K562 (cell line): ENCODE data around the gene CCL13. TPM values are rescaled to one million over a fixed set of nuclear protein-coding genes. Genes with fewer than 3 reads are reported as not detected.

Experiments used
- ATAC-seq: fragments of 200-7000 bp; cut with Tn5 transposase; 3 replicates; pipeline ENCODE4 v1.9.1; 2020; ENCODE audit warnings: moderate library complexity
- BruUV-seq: library from RNA; stranded (reverse); fragments of 400-500 nt; replicated peaks from 2 replicates; lab custom pipeline; 2021; lab: Mats Ljungman, UMichigan
- CTCF ChIA-PET: fragments of 300-600 bp; formaldehyde crosslinking; extraction: SDS; loops from one replicate; lab custom pipeline; 2021; ENCODE audit warnings: low intra/inter-chr PET ratio; lab: Yijun Ruan, JAX
- POLR2A ChIA-PET: fragments of 300-600, 350-650 bp; sonication (Branson Sonifier 250); formaldehyde crosslinking; extraction: SDS; loops from one replicate; lab custom pipeline; 2021; ENCODE audit warnings: antibody characterized with exemption, inconsistent platforms; lab: Yijun Ruan, JAX
- DNase-seq, 4 experiments: peaks; one replicate each; pipeline versions ENCODE4 v3.0.0 to v3.0.0-alpha.2; 2011 to 2018; ENCODE audit warnings: low spot score in 3 of 4, mixed read lengths in 3 of 4; ENCODE audit errors: extremely low read depth in 1 of 4
- FAIRE-seq: peaks from 2 replicates; lab custom pipeline; 2011; peaks lifted over from hg19 to GRCh38; lab: Jason Lieb, UNC
- H2AFZ ChIP-seq: 2 replicates; pipeline ENCODE4 v1.6.0; 2011; ENCODE audit warnings: low read depth, low read length, control low read depth, inconsistent platforms
- H3K27ac ChIP-seq: fragments of 200-600 bp; 3 replicates; pipeline ENCODE4 v1.8.0; 2011; ENCODE audit warnings: low read depth, mild to moderate bottlenecking, control low read depth, inconsistent platforms, low read length, moderate library complexity, mixed read lengths; ENCODE audit errors: extremely low read depth
- H3K27me3 ChIP-seq, 2 experiments: fragments of 300-600 bp in 1 of 2; 2 replicates in 1 of 2; 3 replicates in 1 of 2; pipeline versions ENCODE4 v1.6.0 to v1.8.0; 2011; ENCODE audit warnings: inconsistent platforms in 2 of 2, low read length in 2 of 2, mild to moderate bottlenecking in 1 of 2, mixed read lengths in 1 of 2, moderate library complexity in 1 of 2; ENCODE audit not compliant: control insufficient read depth in 2 of 2, insufficient read depth in 2 of 2
- H3K36me3 ChIP-seq: fragments of 300-600 bp; 3 replicates; pipeline ENCODE4 v1.8.0; 2011; ENCODE audit warnings: mild to moderate bottlenecking, low read length, inconsistent platforms; ENCODE audit not compliant: control insufficient read depth, insufficient read depth
- H3K4me1 ChIP-seq, 2 experiments: fragments of 200-600 bp in 1 of 2; replicated peaks in 1 of 2; 2 replicates in 1 of 2; 3 replicates in 1 of 2; pipeline versions ENCODE4 v1.5.1 to v1.8.0; 2011; ENCODE audit warnings: inconsistent platforms in 2 of 2, low read length in 2 of 2, mild to moderate bottlenecking in 1 of 2, mixed read lengths in 1 of 2, moderate library complexity in 1 of 2; ENCODE audit not compliant: control insufficient read depth in 2 of 2, insufficient read depth in 2 of 2
- H3K4me2 ChIP-seq: 2 replicates; pipeline ENCODE4 v1.6.1; 2011; ENCODE audit warnings: low read length, control low read depth, inconsistent platforms, mixed read lengths; ENCODE audit not compliant: insufficient read depth
- H3K4me3 ChIP-seq: fragments of 200-600 bp; sonication (generic), shearing (Covaris generic); 2 replicates; pipeline ENCODE4 v1.5.1; 2016; ENCODE audit warnings: control low read depth, inconsistent platforms
- H3K79me2 ChIP-seq: fragments of 200-600 bp; 3 replicates; pipeline ENCODE4 v1.8.0; 2011; ENCODE audit warnings: low read length, inconsistent platforms; ENCODE audit not compliant: control insufficient read depth, insufficient read depth
- H3K9ac ChIP-seq, 2 experiments: 2 replicates each; pipeline versions ENCODE4 v1.6.0 to v1.6.1; 2011; ENCODE audit warnings: low read depth in 2 of 2, low read length in 2 of 2, control low read depth in 1 of 2, inconsistent platforms in 1 of 2, mild to moderate bottlenecking in 1 of 2, mixed read lengths in 1 of 2; ENCODE audit not compliant: insufficient read depth in 1 of 2
- H3K9me1 ChIP-seq: one replicate; pipeline ENCODE4 v1.6.0; 2011; ENCODE audit warnings: inconsistent platforms, mild to moderate bottlenecking, low read length, moderate library complexity; ENCODE audit not compliant: control insufficient read depth, insufficient read depth
- H3K9me3 ChIP-seq: replicated peaks from 2 replicates; pipeline ENCODE4 v1.5.1; 2011; ENCODE audit warnings: low read depth, low read length, inconsistent platforms; ENCODE audit not compliant: control insufficient read depth, insufficient read depth
- H4K20me1 ChIP-seq: replicated peaks from 2 replicates; pipeline ENCODE4 v1.6.1; 2011; ENCODE audit warnings: low read length, inconsistent platforms, mixed read lengths; ENCODE audit not compliant: control insufficient read depth, insufficient read depth
- ESRRA ChIP-seq: fragments of 450-650 bp; IDR thresholded peaks from 2 replicates; pipeline ENCODE4 v1.6.1; 2014; ENCODE audit warnings: low read depth, mild to moderate bottlenecking, moderate library complexity, borderline replicate concordance
- FOXO4 ChIP-seq: fragments of 450-650 bp; formaldehyde crosslinking; IDR thresholded peaks from 2 replicates; pipeline ENCODE4 v1.4.0; 2020; ENCODE audit warnings: mild to moderate bottlenecking, moderate library complexity
- GATAD2A ChIP-seq: fragments of 450-650 bp; IDR thresholded peaks from 2 replicates; pipeline ENCODE4 v1.6.1; 2017
- KDM5B ChIP-seq: fragments of 200-600 bp; sonication (generic); IDR thresholded peaks from 2 replicates; pipeline ENCODE4 v1.6.1; 2012; ENCODE audit warnings: low read depth, mild to moderate bottlenecking, moderate library complexity, low read length, control low read depth, inconsistent platforms; ENCODE audit not compliant: insufficient replicate concordance
- MYC ChIP-seq, 2 experiments: fragments of 250-450 bp in 1 of 2; sonication (Bioruptor Pico) in 1 of 2; IDR thresholded peaks; 2 replicates each; pipeline versions ENCODE4 v1.5.1 to v1.6.1; 2012 to 2021; ENCODE audit warnings: low read depth in 2 of 2, borderline replicate concordance in 1 of 2, improper control_type of control experiment in 1 of 2, low read length in 1 of 2, mild to moderate bottlenecking in 1 of 2, moderate library complexity in 1 of 2
- PYGO2 ChIP-seq: fragments of 450-650 bp; IDR thresholded peaks from 2 replicates; pipeline ENCODE4 v1.6.1; 2016; ENCODE audit warnings: mild to moderate bottlenecking, missing genetic modification characterization, moderate library complexity, missing compliant biosample characterization
- RAD51 ChIP-seq: fragments of 450-650 bp; IDR thresholded peaks from 2 replicates; pipeline ENCODE4 v1.7.1; 2016; ENCODE audit warnings: low read depth, mild to moderate bottlenecking, borderline replicate concordance
- SMC3 ChIP-seq: conservative IDR thresholded peaks from 2 replicates; pipeline ENCODE4 v1.6.1; 2011; ENCODE audit warnings: low read depth, low read length, improper control_type of control experiment; ENCODE audit not compliant: insufficient read depth
- STAG1 ChIP-seq: sonication (generic); formaldehyde crosslinking; IDR thresholded peaks from 2 replicates; pipeline ENCODE4 v1.5.0; 2020; ENCODE audit warnings: missing genetic modification reagents, borderline replicate concordance
- ZKSCAN1 ChIP-seq: fragments of 150-350 bp; IDR thresholded peaks from 2 replicates; pipeline ENCODE4 v1.6.1; 2016; ENCODE audit warnings: low read depth, low read length
- WGBS: fragments of 100-300 bp; shearing (Covaris generic); methylation state at CpG from one replicate; pipeline ENCODE4 v1.1.6; 2016; ENCODE audit warnings: low coverage, mixed read lengths; ENCODE audit not compliant: insufficient coverage; ENCODE audit errors: missing lambda C conversion rate; 5-methylcytosine and 5-hydroxymethylcytosine counted together
- in situ Hi-C: fragments of 300-500 bp; cut with MboI; formaldehyde crosslinking; loops from 4 replicates; pipeline ENCODE4 v1.15.0; 2018; ENCODE audit warnings: inconsistent platforms, mixed read lengths
- intact Hi-C: fragments of 100-400 bp; cut with micrococcal nuclease; formaldehyde crosslinking; loops from 2 replicates; pipeline ENCODE4 v1.14.2; 2022
- polyA plus RNA-seq, 8 experiments: library from polyadenylated mRNA; depleted of rRNA in 4 of 8; stranded (reverse) in 5 of 8; unstranded in 3 of 8; fragments of >200 nt; fragmentation: Nextera tagmentation in 2 of 8; fragmentation: Illumina TruSeq in 1 of 8; extraction: Ambion mirVana in 2 of 8; extraction: Trizol in 1 of 8; gene quantifications; 2 replicates each; pipeline versions ENCODE4 v1.2.1 to v1.2.3, GENCODE V29; 2011 to 2014; ENCODE audit warnings: inconsistent platforms in 1 of 8, missing spikeins in 1 of 8
- total RNA-seq, 7 experiments: library from RNA; depleted of rRNA in 6 of 7; stranded (reverse); fragments of >200 nt in 6 of 7; fragmentation: Illumina TruSeq in 2 of 7; extraction: Trizol in 2 of 7; gene quantifications; 2 replicates each; pipeline versions ENCODE4 v1.2.1 to v1.2.3, GENCODE V29; 2011 to 2021; ENCODE audit warnings: low replicate concordance in 1 of 7

Gene CCL13
- total and polyA plus RNA-seq, 9 of the 15 experiments (the other 6 are each of a cell fraction or from before 2014, with no cell fraction given), result not detected

GRCh38 chr17:34364751-34365150 lies 8.5 kb downstream of the CCL13 start (continued):
- no peak for TF ChIP-seq MYC (IDR thresholded peaks at IDR 0.05; ENCODE audit: low read depth, low read length)
- no peak for TF ChIP-seq MYC (CRISPR knock-in tag; IDR thresholded peaks at IDR 0.05; ENCODE audit: borderline replicate concordance, low read depth)
- TF ChIP-seq GATAD2A, result no peak

GRCh38 chr17:34365340-34365739 lies 9.1 kb downstream of the CCL13 start:
- ATAC-seq, result no peak
- Histone ChIP-seq H3K27ac (no peak overlapping the region), H3K4me2 (no peak overlapping the region), H3K27me3 (peaks cover 0 to 6% of the 10 kb centered on the region in 2 experiments; a peak in 2 of 5 replicates), H3K4me3 (no peak overlapping the region)
- no TSS peak for BruUV-seq
- intact Hi-C loops, result no loop called here
- peak; percentile 78 for TF ChIP-seq ESRRA
- TF ChIP-seq RAD51, result no peak
- TF ChIP-seq SMC3, result no peak
- peak; percentile 56; the same call in 1 of the 2 replicates for TF ChIP-seq ZKSCAN1
- TF ChIP-seq FOXO4, result no peak
- TF ChIP-seq STAG1 (CRISPR knock-in tag), result no peak
- TF ChIP-seq KDM5B, result no peak
- no peak for TF ChIP-seq PYGO2 (tag)
- TF ChIP-seq, all 486 proteins: peak for 2
- Histone ChIP-seq H3K79me2 (no peaks in the 10 kb centered on the region), H3K9me3 (no peaks in the 10 kb centered on the region), H3K9me1 (no peaks in the 10 kb centered on the region), H2AFZ (no peak overlapping the region), H3K9ac (no peak overlapping the region), H4K20me1 (no peaks in the 10 kb centered on the region), H3K36me3 (no peaks in the 10 kb centered on the region), H3K4me1 (no peaks in the 10 kb centered on the region; a peak in 1 of 5 replicates)
- no peak for DNase-seq
- 18% methylated on average over 2 of the region's 2 CpGs for WGBS
- ChIA-PET POLR2A (no interaction called here), CTCF (no interaction called here)
- no peak for FAIRE-seq
- in situ Hi-C loops, result no loop called here
